Muscle layer of duodenum (tissue), 2 donors: Measurements from ENCODE around the gene CDHR2.
"Not testable (repeated sequence)": the region's sequence is repeated elsewhere in the genome, so short reads cannot be mapped to it uniquely, and the experiment has no call there.

Experiments
- H3K27ac ChIP-seq: one replicate; pipeline ENCODE4 v1.7.0; 2013; ENCODE audit warnings: mild to moderate bottlenecking, low read length
- H3K27me3 ChIP-seq: one replicate; pipeline ENCODE4 v1.7.0; 2013; ENCODE audit warnings: low read depth, mild to moderate bottlenecking, control low read depth, low read length
- H3K36me3 ChIP-seq, 2 donors: one replicate each; pipeline ENCODE4 v1.7.0; 2013; ENCODE audit warnings: low read length in 2 of 2, control low read depth in 1 of 2, mild to moderate bottlenecking in 1 of 2; ENCODE audit not compliant: insufficient read depth in 2 of 2, control insufficient read depth in 1 of 2
- H3K4me1 ChIP-seq, 2 donors: one replicate each; pipeline ENCODE4 v1.7.0; 2013; ENCODE audit warnings: low read length in 2 of 2, mild to moderate bottlenecking in 2 of 2, control low read depth in 1 of 2, moderate library complexity in 1 of 2; ENCODE audit not compliant: insufficient read depth in 2 of 2, control insufficient read depth in 1 of 2
- H3K4me3 ChIP-seq, 2 donors: one replicate each; pipeline ENCODE4 v1.7.0; 2013; ENCODE audit warnings: low read length in 2 of 2, low read depth in 1 of 2, mild to moderate bottlenecking in 1 of 2
- H3K9me3 ChIP-seq, 2 donors: one replicate each; pipeline ENCODE4 v1.7.0; 2013; ENCODE audit warnings: low read length in 2 of 2, control low read depth in 1 of 2, mild to moderate bottlenecking in 1 of 2; ENCODE audit not compliant: control insufficient read depth in 1 of 2
- donor health status: healthy.

CDHR2 gene

DNA sequence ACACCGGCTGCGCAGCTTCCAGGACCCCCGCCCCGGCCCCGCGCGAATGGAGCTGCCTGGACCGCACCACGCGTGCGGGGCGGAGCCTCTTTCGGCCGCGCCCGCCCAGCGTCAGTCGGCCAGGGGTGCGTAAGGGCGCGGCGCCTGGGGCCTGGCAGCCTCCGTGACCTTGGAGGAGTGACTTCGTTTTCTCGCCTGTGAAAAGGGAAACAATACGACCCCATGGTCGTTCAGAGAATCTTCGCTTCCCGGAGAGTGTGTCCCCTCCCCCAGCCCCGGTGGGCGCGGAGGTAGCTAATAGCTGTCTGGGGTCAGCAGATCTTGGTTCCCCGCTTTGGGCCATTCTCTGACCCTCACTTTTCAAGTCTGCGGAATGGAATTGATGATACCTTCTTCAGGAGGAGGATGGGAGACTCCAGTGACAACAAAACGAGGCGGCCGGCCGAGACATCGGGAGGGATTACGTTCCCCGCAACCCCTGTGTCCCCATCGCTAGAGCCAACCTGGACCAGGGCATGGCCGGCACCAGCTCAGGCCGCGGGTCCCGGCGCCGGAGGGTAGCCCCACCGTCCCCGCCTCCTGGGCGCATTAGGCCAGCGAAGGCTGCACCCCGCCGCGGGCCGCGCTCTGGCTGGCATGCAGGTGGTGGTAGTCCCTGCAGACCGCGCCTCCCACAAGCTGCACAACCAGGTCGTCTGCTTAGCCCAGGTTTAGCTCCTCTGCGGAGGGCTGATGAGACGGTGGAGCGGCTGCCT lies 5.5 kb upstream of the CDHR2 start:
- Histone ChIP-seq H3K4me3 (peak overlapping the region; percentile 84 to 85), H3K27ac (peak overlapping the region; percentile 96), H3K36me3 (no peaks in the 10 kb centered on the region), H3K9me3 (no peaks in the 10 kb centered on the region), H3K27me3 (no peaks in the 10 kb centered on the region), H3K4me1 (peaks cover 8 to 20% of the 10 kb centered on the region in 2 donors)

DNA sequence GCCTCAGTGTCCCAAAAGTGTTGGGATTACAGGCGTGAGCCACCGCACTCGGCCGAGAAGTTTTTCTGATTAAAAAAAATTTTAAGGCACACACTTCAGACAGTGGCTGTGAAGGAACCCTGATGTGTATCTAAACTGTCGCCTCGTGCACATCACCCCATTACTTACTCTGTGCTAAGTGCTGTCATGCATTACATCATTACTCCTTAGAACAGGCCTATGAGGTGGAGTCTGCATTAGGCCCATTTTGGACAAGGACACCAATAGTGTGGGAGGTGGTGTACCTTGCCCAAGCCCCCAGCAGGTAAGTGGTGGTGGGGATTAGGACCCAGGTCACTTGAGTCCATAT lies 3.8 kb upstream of the CDHR2 start:
- Histone ChIP-seq H3K36me3 (no peaks in the 10 kb centered on the region), H3K27ac (peak overlapping the region; percentile 96), H3K27me3 (no peaks in the 10 kb centered on the region), H3K9me3 (no peaks in the 10 kb centered on the region), H3K4me1 (peaks cover 8 to 20% of the 10 kb centered on the region in 2 donors), H3K4me3 (no peak overlapping the region)

DNA sequence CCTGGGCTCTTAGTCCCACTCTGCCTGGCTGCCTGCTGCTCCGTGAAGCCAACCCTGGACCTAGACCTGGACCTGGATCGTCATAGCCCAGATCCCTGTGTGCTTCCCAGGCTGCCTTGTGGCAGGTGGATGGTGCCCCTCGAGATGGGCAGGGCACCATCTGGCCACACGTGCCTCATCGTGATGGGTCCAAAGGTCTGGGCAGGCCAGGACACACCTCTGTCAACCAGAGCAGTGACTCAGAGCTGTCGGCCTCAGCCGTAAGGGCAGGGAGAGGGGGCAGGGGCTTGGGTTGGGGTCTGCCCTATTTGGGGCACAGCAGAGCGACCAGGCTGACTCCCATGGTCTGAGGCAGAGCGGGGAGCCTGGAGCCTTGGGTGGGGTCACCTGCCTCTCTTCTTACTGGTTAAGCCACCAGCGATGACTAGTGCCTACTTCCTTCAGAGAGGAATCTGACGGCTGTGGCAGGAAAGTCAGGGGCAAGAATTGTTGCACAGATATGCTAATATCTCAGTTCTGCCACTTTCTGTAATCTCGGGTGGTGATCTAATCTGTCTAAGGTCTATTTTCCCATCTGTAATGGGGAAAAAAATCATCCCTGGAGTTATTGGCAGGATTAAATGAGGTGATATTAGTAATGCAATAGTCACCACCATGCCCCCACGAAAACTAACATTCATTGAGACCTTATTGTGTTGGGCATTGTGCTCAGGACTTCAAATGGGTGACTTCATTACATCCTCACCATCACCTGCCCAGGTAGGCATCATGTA lies 3.2 kb upstream of the CDHR2 start:
- H3K4me1 ChIP-seq, result peaks cover 8 to 20% of the 10 kb centered on the region in 2 donors

DNA sequence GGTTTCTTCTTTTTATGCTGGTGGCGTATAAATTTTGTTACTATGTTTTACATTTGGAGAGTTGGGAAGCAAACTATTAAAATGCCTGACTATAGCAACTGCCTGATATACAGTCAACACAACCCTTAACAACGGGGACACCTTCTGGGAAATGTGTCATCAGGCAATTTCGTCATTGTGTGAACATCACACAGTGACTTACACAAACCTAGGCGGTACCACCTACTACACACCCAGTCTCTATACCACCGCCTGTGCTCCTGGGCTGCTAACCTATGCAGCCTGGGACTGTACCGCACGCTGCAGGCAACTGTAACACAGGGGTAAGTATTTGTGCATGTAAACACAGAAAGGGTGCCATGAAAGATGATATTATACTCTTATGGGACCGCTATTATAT lies 1.3 kb upstream of the CDHR2 start:
- Histone ChIP-seq H3K27me3 (peaks cover 2% of the 10 kb centered on the region), H3K4me1 (peaks cover 0 to 9% of the 10 kb centered on the region in 2 donors), H3K4me3 (no peak overlapping the region), H3K36me3 (no peaks in the 10 kb centered on the region), H3K9me3 (no peaks in the 10 kb centered on the region), H3K27ac (peak overlapping the region; percentile 83)

More for the DNA sequence above, 3.2 kb upstream of the CDHR2 start:
- peak overlapping the region; percentile 96 for H3K27ac ChIP-seq
- H3K36me3 ChIP-seq, result no peaks in the 10 kb centered on the region
- no peak overlapping the region for H3K4me3 ChIP-seq
- H3K9me3 ChIP-seq, result no peaks in the 10 kb centered on the region
- H3K27me3 ChIP-seq, result no peaks in the 10 kb centered on the region

DNA sequence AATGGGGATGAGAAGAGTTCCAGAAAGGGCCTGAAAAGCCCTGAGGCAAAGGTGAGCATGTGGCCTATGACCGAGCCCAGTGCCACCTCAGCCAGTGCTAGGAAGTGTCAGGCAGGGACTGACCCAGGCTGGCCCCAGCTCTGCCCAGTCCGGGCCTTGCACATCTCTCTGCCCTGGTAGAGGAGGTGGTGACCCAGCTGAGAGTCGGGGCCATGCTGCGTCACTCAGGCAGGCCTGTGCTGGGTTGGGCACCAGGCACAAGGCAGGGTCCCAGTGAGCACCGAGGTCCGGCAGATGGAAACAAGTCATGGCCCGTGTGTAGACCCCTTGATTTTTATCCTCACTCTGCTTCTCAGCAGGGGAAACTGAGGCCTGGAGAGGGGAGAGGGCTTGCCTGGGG lies 729 bp downstream of the CDHR2 start:
- Histone ChIP-seq H3K4me1 (peaks cover 0 to under 1% of the 10 kb centered on the region in 2 donors), H3K27ac (peak overlapping the region; percentile 69), H3K4me3 (peak overlapping the region in 1 of 2 donors; percentile 42), H3K27me3 (peaks cover 3% of the 10 kb centered on the region), H3K9me3 (no peaks in the 10 kb centered on the region), H3K36me3 (no peaks in the 10 kb centered on the region)

DNA sequence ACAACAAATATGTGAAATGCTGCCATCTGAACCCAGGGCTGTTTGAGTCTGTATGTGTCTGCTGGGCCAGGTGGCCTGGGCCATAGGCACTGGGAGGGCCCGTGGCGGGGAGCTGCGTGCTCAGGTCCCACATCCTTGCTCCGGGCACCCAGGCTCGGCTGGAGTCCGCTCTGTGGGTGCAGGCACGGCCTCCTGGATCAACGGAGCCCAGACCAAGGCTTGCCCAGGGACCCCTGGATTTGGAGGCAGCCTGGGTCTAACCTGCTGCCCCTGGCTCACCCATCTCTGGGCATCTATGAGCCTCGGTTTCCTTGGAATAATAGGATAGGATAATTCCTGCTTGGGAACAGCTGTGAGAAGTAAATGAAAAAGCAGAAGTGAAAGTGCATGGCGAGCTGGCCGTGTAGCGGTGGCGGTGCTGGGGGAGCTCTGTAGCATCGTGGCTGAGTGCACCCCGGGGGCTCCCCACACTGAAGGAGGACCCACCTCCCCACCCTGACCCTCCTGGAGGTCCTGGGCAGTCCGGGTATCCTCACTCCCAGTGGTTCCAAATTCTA lies 1.2 kb downstream of the CDHR2 start:
- Histone ChIP-seq H3K9me3 (no peaks in the 10 kb centered on the region), H3K4me1 (no peaks in the 10 kb centered on the region), H3K36me3 (no peaks in the 10 kb centered on the region), H3K4me3 (peak overlapping the region in 1 of 2 donors; percentile 42), H3K27ac (peak overlapping the region; percentile 69), H3K27me3 (peaks cover 3% of the 10 kb centered on the region)

DNA sequence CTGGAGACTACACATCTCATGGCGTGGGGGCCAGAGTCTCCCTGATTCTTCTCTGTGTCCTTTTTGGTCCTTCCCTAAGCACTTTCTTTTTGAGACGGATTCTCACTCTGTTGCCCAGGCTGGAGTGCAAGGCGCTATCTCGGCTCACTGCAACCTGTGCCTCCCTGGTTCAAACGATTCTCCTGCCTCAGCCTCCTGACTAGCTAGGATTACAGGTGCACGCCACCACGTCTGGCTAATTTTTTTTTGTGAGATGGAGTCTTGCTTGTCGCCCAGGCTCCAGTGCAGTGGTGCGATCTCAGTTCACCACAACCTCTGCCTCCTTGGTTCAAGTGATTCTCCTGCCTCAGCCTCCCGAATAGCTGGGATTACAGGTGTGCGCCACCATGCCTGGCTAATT lies 1.8 kb downstream of the CDHR2 start:
- H3K27me3 ChIP-seq, H3K4me1 ChIP-seq: not testable (repeated sequence)
- H3K4me3 ChIP-seq, result peak overlapping the region in 1 of 2 donors; percentile 42

DNA sequence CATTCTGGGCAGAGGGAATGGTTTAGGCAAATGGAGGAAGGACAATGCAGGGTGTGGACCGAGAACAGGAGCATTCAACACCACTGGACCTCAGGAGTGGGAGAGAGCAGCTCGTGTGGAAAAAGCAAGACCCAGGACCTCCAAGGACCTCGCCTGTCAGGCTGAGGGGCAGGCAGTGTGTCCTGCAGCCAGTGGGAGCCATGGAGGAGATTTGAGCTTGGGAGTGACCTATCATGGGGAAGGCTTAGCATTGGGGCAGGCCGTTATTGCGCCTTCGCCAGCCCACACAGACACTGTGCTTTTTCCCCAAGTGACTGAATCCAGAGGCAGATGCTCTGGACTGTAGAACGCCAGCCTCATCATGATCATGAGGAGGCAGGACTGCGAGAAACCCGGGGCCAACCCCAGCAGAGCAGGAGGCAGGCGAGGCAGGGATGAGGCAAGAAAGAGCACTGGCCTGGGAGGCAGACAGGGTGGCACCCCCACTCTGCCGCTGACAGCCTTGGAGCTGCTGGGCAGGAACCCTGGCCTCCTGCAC lies 3.3 kb downstream of the CDHR2 start:
- H3K4me1 ChIP-seq, result no peaks in the 10 kb centered on the region
- no peak overlapping the region for H3K4me3 ChIP-seq
- no peak overlapping the region for H3K27ac ChIP-seq
- H3K36me3 ChIP-seq, result no peaks in the 10 kb centered on the region
- H3K9me3 ChIP-seq, result no peaks in the 10 kb centered on the region
- H3K27me3 ChIP-seq, result peaks cover 3% of the 10 kb centered on the region

More for the DNA sequence above, 1.8 kb downstream of the CDHR2 start:
- H3K27ac ChIP-seq, result peak overlapping the region; percentile 69
- not testable (repeated sequence) for H3K9me3 ChIP-seq, H3K36me3 ChIP-seq

DNA sequence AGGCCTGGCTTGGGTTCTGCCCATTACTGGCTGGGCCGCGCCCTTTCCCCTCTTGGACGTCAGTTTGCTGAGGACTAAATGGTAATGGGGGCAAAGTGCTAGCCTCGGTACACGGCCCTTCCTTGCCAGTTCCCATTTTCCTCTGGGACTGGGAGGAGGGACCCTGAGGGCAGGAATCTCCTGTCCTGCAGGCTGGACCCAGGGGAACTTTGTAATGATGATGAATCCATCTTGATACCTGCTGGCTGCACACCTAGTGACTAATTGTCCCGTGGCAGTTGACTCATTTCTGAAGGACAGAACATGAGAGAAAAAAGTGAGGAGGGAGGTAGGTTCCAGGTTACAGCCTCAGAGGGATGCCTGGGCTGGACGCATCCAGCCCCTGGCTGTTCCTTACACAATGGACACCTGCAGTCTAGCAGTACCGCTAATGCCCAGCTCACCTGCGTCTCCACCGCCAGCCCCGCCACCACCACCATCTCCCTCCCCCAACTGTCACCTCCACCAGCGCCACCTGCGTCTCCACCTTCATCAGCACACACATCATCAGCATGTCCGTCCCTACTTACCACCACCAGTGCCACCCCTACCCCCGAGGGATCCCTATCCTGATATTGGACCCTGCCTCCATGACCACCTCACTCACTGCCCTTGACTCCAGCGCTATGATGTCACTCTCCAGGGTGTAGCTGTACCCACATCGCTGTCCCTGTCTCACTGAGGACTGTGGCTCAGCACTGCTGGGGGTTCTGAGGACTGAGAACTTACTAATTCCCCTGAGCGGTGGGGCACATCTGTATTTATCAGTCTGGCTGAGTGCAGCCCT lies 4.3 kb downstream of the CDHR2 start:
- H3K27me3 ChIP-seq, result peaks cover 3% of the 10 kb centered on the region
- no peaks in the 10 kb centered on the region for H3K4me1 ChIP-seq
- no peak overlapping the region for H3K4me3 ChIP-seq
- no peaks in the 10 kb centered on the region for H3K9me3 ChIP-seq
- no peaks in the 10 kb centered on the region for H3K36me3 ChIP-seq
- no peak overlapping the region for H3K27ac ChIP-seq

DNA sequence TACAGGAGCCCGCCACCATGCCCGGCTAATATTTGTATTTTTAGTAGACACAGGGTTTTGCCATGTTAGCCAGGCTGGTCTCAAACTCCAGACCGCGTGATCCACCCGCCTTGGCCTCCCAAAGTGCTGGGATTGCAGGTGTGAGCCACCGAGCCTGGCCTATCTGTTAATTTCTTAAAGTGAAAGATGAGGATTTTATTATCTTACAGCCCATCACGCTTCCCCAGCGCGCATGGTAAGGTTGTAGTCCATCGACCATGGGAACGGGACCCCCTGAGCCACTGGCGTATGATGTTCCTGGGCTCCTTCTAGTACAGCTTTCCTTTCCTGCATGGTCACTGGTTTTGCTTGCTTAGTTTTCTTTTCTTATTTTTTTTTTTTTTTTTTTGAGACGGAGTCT lies 8.7 kb downstream of the CDHR2 start:
- Histone ChIP-seq H3K4me1 (no peaks in the 10 kb centered on the region), H3K27ac (no peak overlapping the region), H3K36me3 (no peaks in the 10 kb centered on the region), H3K9me3 (no peaks in the 10 kb centered on the region), H3K4me3 (no peak overlapping the region), H3K27me3 (peaks cover under 1% of the 10 kb centered on the region)

DNA sequence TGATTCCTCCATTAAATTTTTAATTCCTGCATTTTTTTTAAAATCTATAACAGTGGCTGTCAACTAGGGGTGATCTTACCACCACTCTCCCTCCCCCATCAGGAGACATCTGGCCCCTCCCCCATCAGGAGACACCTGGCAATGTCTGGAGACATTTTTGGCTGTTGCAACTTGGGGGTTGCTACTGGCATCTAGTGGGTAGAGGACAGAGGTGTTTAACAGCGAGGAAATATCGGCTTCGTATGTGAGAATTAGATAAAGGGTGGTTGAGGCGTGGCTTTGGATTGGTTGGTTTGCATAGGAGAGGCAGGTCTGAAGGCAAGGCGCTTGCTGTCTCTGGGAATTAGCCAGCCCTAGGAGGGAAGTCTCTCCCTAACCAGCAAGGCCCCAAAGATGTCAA lies 10.5 kb downstream of the CDHR2 start:
- no peaks in the 10 kb centered on the region for H3K4me1 ChIP-seq
- H3K27ac ChIP-seq, result no peak overlapping the region
- H3K9me3 ChIP-seq, result no peaks in the 10 kb centered on the region
- no peaks in the 10 kb centered on the region for H3K27me3 ChIP-seq
- no peaks in the 10 kb centered on the region for H3K36me3 ChIP-seq
- H3K4me3 ChIP-seq, result no peak overlapping the region
